C4-2B (cell line): ENCODE measurements around the gene ZFAND6.
A peak's percentile ranks its signal among the peaks of the same experiment; 100 is the strongest.

Experiments
- CTCF ChIP-seq: fragments of 450-650 bp; conservative IDR thresholded peaks from 2 replicates; pipeline ENCODE4 v1.5.1; 2017; ENCODE audit warnings: mild to moderate bottlenecking
- ZFX ChIP-seq: fragments of 450-650 bp; IDR thresholded peaks from 2 replicates; pipeline ENCODE4 v1.6.1; 2017

- TF ChIP-seq CTCF (no peak), ZFX (peak; percentile 67; the same call in 1 of the 2 replicates)
Observed at GRCh38 chr15:80152896-80153876, 93.7 kb downstream of the ZFAND6 start, which contains the start of gene FAH.
